Colonic mucosa (tissue), 4 donors: ENCODE data around the gene MORC4. TPM values are rescaled to one million over a fixed set of nuclear protein-coding genes. Genes with fewer than 3 reads are reported as not detected.

Experiments used
- DNase-seq: peaks from one replicate; pipeline ENCODE4 v3.0.0-alpha.2; 2020
- H3K27ac ChIP-seq: fragments of 200-600 bp; one replicate; pipeline ENCODE4 v1.8.0; 2021
- H3K27me3 ChIP-seq: fragments of 200-600 bp; one replicate; pipeline ENCODE4 v1.8.0; 2021
- H3K36me3 ChIP-seq: fragments of 200-600 bp; one replicate; pipeline ENCODE4 v1.8.0; 2021
- H3K4me1 ChIP-seq: fragments of 200-600 bp; one replicate; pipeline ENCODE4 v1.8.0; 2021; ENCODE audit warnings: mild to moderate bottlenecking
- H3K4me3 ChIP-seq: fragments of 200-600 bp; one replicate; pipeline ENCODE4 v1.8.0; 2021
- H3K9ac ChIP-seq, 2 donors: one replicate each; pipeline ENCODE4 v1.7.0; 2013; ENCODE audit warnings: control low read depth in 2 of 2, low read depth in 2 of 2, low read length in 2 of 2
- H3K9me3 ChIP-seq: fragments of 200-600 bp; one replicate; pipeline ENCODE4 v1.8.0; 2021
- intact Hi-C: fragments of 100-400 bp; cut with DNase I; formaldehyde crosslinking; loops from one replicate; pipeline ENCODE4 v1.14.1; 2022
- total RNA-seq, 2 donors: library from RNA; stranded (reverse); fragmentation: NEBNext Ultra II Directional in 1 of 2; extraction: Animal tissue kit (Norgen Biotek cat#: 25700) in 1 of 2; gene quantifications; one replicate each; pipeline ENCODE4 v1.2.1, GENCODE V29; 2021
- TF ChIP-seq, protein P1 (sequence below): fragments of 200-600 bp; IDR thresholded peaks from one replicate; pipeline ENCODE4 v1.8.0; 2022; ENCODE audit warnings: antibody characterized with exemption, mild to moderate bottlenecking
- donor health status: healthy.
- donor health status: DM: no; HTN: no; CAD: no.
- donor health status: DM: no; HTN: no; CAD: no.

Gene MORC4
- total RNA-seq, 2 donors from 2014 or later, result 11.2 to 11.3 TPM

DNA sequence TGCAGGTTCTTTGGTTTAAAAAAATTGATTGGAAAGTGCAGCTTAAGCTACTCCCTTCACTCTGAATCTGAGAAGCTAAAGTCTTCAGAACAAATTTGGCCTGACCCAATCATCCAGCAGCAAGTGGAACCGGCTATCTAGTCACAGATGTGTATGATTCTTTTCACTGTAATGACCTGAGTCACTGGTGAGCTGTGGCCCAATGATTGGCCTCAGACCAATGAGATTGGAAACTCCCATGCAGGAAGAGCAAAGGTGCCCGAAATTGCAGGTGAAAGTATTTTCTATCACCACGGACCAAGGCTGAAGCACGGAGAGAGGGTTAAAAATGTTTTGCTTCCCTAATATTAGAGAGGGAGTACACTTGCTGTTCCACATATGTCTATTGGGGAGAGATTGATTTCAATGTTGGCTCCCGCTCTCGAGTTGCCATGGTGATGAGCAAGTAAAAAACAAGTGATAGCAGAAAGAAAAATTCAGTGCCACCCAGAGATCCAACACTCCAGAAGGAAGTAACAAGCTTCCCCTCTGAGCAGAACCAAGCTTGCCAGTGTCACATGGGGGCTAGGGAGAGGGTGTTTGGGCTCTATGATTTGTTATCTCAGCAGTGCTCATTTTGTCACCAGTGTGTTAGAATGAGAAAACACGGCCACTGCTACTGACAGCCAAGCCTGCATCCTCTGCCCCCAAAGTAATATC is 108.1 kb downstream of the MORC4 start:
- TF ChIP-seq, protein P1, sequence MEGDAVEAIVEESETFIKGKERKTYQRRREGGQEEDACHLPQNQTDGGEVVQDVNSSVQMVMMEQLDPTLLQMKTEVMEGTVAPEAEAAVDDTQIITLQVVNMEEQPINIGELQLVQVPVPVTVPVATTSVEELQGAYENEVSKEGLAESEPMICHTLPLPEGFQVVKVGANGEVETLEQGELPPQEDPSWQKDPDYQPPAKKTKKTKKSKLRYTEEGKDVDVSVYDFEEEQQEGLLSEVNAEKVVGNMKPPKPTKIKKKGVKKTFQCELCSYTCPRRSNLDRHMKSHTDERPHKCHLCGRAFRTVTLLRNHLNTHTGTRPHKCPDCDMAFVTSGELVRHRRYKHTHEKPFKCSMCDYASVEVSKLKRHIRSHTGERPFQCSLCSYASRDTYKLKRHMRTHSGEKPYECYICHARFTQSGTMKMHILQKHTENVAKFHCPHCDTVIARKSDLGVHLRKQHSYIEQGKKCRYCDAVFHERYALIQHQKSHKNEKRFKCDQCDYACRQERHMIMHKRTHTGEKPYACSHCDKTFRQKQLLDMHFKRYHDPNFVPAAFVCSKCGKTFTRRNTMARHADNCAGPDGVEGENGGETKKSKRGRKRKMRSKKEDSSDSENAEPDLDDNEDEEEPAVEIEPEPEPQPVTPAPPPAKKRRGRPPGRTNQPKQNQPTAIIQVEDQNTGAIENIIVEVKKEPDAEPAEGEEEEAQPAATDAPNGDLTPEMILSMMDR, result no peak
- no peak overlapping the region for H3K9ac ChIP-seq
- no peaks in the 10 kb centered on the region for H3K4me1 ChIP-seq
- DNase-seq, result no peak
- no peaks in the 10 kb centered on the region for H3K36me3 ChIP-seq
- no peaks in the 10 kb centered on the region for H3K27me3 ChIP-seq
- H3K4me3 ChIP-seq, result no peak overlapping the region
- intact Hi-C loops, result no loop called here
- no peaks in the 10 kb centered on the region for H3K9me3 ChIP-seq
- no peak overlapping the region for H3K27ac ChIP-seq

Other genes starting within 250 kb of the MORC4 start
- 10 to 100 TPM; 11.6 to 17.9 TPM for gene TBC1D8B, start 197.5 kb downstream of the MORC4 start, total RNA-seq
- gene RIPPLY1, start 96.9 kb downstream of the MORC4 start, total RNA-seq, result not detected
- 1 to 10 TPM in 1 of 2 donors, under 1 TPM in 1; 0.58 to 1.9 TPM for gene CLDN2, start 79.8 kb downstream of the MORC4 start, total RNA-seq
- 10 to 100 TPM; 14.3 to 21.9 TPM for gene RBM41, start 118.6 kb upstream of the MORC4 start, total RNA-seq
- 1 to 10 TPM; 3.7 to 5.6 TPM for gene NUP62CL, start 206.2 kb upstream of the MORC4 start, total RNA-seq
- not detected for gene DNAAF6, start 206.4 kb upstream of the MORC4 start, total RNA-seq